GM12891 (cell line): ENCODE data around the gene PFN4.
"Not testable (repeated sequence)": the region's sequence is repeated elsewhere in the genome, so short reads cannot be mapped to it uniquely, and the experiment has no call there.

ENCODE experiments used
- POLR2AphosphoS5 ChIP-seq: IDR thresholded peaks from 2 replicates; pipeline ENCODE4 v1.6.1; 2011; ENCODE audit warnings: low read depth, low read length, control low read depth
- SPI1 ChIP-seq: IDR thresholded peaks from 2 replicates; pipeline ENCODE4 v1.6.1; 2011; ENCODE audit warnings: low read depth, low read length, control low read depth

GRCh38 chr2:24100732-24101131, 22.4 kb downstream of the PFN4 start:
- not testable (repeated sequence) for TF ChIP-seq POLR2AphosphoS5, SPI1
